Measurements from ENCODE around the gene CCDC57.

The CCDC57 gene

DNA sequence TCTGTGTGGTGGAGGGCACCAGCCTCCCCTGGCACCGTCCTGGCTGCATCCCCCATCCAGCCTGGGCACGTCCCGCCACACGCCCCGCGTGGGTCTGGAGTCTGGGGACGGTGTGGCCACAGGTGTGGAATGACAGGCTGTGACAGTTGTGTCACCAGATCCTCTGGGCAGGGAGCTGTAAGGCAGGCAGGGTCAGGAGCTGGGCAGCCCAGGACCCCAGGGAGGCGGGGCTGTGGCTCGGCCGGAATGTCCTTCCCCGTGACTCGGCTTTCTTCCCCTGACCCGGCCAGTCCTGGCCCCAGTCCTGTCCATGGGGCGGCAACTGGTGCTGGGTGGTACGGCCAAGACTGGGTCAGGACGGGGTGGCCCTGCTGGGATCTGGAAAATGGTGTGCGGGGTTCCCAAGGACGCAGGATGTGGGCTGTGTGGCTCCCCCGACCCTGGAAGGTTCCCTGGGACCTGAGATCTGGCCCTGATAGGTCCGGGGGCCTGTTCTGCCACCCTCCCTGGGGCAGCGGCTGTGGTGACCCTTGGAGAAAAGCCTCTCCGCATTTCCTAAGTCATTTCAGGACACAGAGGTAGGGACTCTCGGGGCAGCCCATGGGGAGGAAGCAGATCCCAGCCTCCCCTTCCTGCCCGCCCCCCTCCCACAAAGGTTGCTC lies 12.9 kb upstream of the CCDC57 start:
- H3K4me2 ChIP-seq, result no peak overlapping the region
- H3K4me3 ChIP-seq (IDR thresholded peaks at IDR 0.05; ENCODE audit: insufficient read depth, low read depth, low read length), result no peak overlapping the region
- no peaks in the 10 kb centered on the region for H3K36me3 ChIP-seq (ENCODE audit: insufficient read depth)
- TF ChIP-seq, protein P1, sequence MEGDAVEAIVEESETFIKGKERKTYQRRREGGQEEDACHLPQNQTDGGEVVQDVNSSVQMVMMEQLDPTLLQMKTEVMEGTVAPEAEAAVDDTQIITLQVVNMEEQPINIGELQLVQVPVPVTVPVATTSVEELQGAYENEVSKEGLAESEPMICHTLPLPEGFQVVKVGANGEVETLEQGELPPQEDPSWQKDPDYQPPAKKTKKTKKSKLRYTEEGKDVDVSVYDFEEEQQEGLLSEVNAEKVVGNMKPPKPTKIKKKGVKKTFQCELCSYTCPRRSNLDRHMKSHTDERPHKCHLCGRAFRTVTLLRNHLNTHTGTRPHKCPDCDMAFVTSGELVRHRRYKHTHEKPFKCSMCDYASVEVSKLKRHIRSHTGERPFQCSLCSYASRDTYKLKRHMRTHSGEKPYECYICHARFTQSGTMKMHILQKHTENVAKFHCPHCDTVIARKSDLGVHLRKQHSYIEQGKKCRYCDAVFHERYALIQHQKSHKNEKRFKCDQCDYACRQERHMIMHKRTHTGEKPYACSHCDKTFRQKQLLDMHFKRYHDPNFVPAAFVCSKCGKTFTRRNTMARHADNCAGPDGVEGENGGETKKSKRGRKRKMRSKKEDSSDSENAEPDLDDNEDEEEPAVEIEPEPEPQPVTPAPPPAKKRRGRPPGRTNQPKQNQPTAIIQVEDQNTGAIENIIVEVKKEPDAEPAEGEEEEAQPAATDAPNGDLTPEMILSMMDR (conservative IDR thresholded peaks at IDR 0.05; ENCODE audit: low read depth, low read length), result no peak
- H3K79me2 ChIP-seq (ENCODE audit: insufficient read depth, low read depth), result no peaks in the 10 kb centered on the region
- no peak overlapping the region for H2AFZ ChIP-seq (ENCODE audit: low read depth)
- peaks cover under 1% of the 10 kb centered on the region for H3K4me1 ChIP-seq (ENCODE audit: low read depth, poor library complexity, severe bottlenecking)
- H3K27me3 ChIP-seq (ENCODE audit: insufficient read depth, low read depth), result peaks cover 26% of the 10 kb centered on the region; the same call in 1 of the 2 replicates
- no peaks in the 10 kb centered on the region for H4K20me1 ChIP-seq (ENCODE audit: insufficient read depth)
- H3K9ac ChIP-seq, result no peak overlapping the region
- no peak overlapping the region for H3K27ac ChIP-seq

DNA sequence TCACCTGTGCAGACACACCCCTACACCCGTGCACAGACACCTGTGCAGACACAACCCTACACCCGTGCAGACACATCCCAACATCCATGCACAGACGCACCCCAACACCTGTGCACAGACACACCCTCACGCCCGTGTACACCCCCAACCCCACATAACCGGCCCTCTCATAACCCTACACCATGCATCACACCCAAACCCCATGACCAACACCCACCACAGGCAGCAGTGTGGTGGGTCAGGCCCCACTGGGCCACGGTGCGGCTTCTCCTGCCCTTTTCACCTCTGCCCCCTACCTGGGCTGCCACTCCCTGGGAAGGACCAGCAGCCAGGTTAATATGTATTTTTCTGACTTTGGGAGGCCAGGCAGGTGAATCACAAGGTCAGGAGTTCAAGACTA lies 12.0 kb upstream of the CCDC57 start:
- TF ChIP-seq, protein P1 (conservative IDR thresholded peaks at IDR 0.05; ENCODE audit: low read depth, low read length), result no peak
- H3K36me3 ChIP-seq (ENCODE audit: insufficient read depth), result no peaks in the 10 kb centered on the region
- no peak overlapping the region for H3K9ac ChIP-seq
- H3K27me3 ChIP-seq (ENCODE audit: insufficient read depth, low read depth), result peaks cover 18% of the 10 kb centered on the region; the same call in 1 of the 2 replicates
- H4K20me1 ChIP-seq (ENCODE audit: insufficient read depth), result no peaks in the 10 kb centered on the region
- no peaks in the 10 kb centered on the region for H3K4me1 ChIP-seq (ENCODE audit: low read depth, poor library complexity, severe bottlenecking)
- H3K4me2 ChIP-seq, result no peak overlapping the region
- H3K79me2 ChIP-seq (ENCODE audit: insufficient read depth, low read depth), result no peaks in the 10 kb centered on the region
- no peak overlapping the region for H3K27ac ChIP-seq
- H3K4me3 ChIP-seq (IDR thresholded peaks at IDR 0.05; ENCODE audit: insufficient read depth, low read depth, low read length), result no peak overlapping the region
- no peak overlapping the region for H2AFZ ChIP-seq (ENCODE audit: low read depth)

DNA sequence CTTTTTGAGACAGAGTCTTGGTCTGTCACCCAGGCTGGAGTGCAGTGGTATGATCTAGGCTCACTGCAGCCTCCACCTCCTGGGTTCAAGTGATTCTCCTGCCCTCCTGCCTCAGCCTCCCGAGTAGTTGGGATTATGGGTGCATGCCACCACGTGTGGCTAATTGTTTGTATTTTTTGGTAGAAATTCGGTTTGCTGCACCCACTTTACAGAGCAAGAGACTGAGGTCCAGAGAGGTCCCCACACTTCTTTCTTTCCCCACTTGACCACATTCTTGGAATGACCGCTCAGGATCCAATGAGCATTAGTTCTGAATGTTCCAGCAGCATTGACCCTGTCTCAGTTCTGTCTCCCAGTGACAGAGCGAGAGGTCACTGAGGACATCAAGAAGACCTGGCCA lies 10.9 kb upstream of the CCDC57 start:
- Histone ChIP-seq H3K79me2 (ENCODE audit: insufficient read depth, low read depth) (no peaks in the 10 kb centered on the region), H3K36me3 (ENCODE audit: insufficient read depth) (no peaks in the 10 kb centered on the region), H3K4me3 (IDR thresholded peaks at IDR 0.05; ENCODE audit: insufficient read depth, low read depth, low read length) (no peak overlapping the region), H4K20me1 (ENCODE audit: insufficient read depth) (no peaks in the 10 kb centered on the region), H3K4me2 (no peak overlapping the region), H2AFZ (ENCODE audit: low read depth) (no peak overlapping the region), H3K27me3 (ENCODE audit: insufficient read depth, low read depth) (peaks cover 12% of the 10 kb centered on the region; the same call in 1 of the 2 replicates), H3K4me1 (ENCODE audit: low read depth, poor library complexity, severe bottlenecking) (no peaks in the 10 kb centered on the region), H3K9ac (no peak overlapping the region), H3K27ac (no peak overlapping the region)
- TF ChIP-seq, protein P1 (conservative IDR thresholded peaks at IDR 0.05; ENCODE audit: low read depth, low read length), result no peak

DNA sequence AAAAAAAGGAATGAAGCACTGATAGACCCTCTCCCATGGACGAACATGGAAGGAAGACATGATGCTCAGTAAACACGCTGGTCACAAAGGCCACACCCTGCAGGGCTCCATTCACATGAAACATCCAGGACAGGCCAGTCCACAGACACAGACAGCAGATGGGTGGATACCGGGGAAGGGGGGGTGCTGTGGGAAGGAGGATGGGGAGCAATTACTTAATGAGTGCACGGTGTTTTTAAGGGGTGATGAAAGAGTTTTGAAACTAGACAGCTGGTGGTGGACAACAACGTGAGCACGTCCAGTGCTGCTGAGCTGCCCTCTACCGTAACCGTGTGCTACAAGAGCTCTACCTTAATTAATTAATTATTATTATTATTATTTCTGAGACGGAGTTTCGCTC lies 10.2 kb upstream of the CCDC57 start:
- H4K20me1 ChIP-seq (ENCODE audit: insufficient read depth), result no peaks in the 10 kb centered on the region
- no peak overlapping the region for H2AFZ ChIP-seq (ENCODE audit: low read depth)
- H3K4me2 ChIP-seq, result no peak overlapping the region
- no peak overlapping the region for H3K27ac ChIP-seq
- no peak overlapping the region for H3K4me3 ChIP-seq (IDR thresholded peaks at IDR 0.05; ENCODE audit: insufficient read depth, low read depth, low read length)
- H3K4me1 ChIP-seq (ENCODE audit: low read depth, poor library complexity, severe bottlenecking), result peaks cover 2% of the 10 kb centered on the region
- no peaks in the 10 kb centered on the region for H3K36me3 ChIP-seq (ENCODE audit: insufficient read depth)
- TF ChIP-seq, protein P1 (conservative IDR thresholded peaks at IDR 0.05; ENCODE audit: low read depth, low read length), result no peak
- no peak overlapping the region for H3K9ac ChIP-seq
- peaks cover 5% of the 10 kb centered on the region; the same call in 1 of the 2 replicates for H3K27me3 ChIP-seq (ENCODE audit: insufficient read depth, low read depth)
- no peaks in the 10 kb centered on the region for H3K79me2 ChIP-seq (ENCODE audit: insufficient read depth, low read depth)
